ENCODE results near the gene DNAH6.

DNA sequence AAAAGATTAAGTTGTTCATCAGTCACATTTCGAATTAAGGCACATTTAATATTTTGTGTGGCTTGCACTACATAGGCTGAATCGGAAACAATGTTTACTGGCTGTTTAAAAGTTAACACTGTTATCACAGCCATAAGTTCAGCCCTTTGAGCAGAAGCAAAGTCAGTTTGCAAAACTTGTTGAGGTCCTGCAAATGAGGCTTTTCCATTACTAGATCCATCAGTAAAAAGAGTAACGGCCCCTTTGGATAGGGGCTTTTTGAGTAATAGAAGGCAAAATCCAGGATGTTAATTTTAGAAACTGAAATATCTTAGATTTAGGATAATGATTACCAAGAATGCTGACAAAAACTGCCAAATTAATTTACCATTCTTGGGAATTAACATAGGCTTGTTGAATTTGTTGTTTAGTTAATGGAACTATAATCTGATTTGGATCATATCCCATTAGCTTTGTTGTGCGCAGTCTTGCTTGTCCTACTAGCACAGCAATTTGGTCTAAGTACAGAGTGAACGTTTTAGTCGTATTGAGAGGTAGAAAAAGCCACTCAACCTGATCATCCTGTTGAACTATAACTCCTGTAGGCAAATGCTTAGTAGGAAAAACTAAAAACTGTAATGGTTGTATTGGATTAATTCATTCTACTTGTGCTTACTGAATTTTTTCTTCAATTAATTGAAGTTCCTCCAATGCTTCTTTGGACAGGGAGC is 43.3 kb upstream of the DNAH6 start:
- TF ChIP-seq, protein P1, sequence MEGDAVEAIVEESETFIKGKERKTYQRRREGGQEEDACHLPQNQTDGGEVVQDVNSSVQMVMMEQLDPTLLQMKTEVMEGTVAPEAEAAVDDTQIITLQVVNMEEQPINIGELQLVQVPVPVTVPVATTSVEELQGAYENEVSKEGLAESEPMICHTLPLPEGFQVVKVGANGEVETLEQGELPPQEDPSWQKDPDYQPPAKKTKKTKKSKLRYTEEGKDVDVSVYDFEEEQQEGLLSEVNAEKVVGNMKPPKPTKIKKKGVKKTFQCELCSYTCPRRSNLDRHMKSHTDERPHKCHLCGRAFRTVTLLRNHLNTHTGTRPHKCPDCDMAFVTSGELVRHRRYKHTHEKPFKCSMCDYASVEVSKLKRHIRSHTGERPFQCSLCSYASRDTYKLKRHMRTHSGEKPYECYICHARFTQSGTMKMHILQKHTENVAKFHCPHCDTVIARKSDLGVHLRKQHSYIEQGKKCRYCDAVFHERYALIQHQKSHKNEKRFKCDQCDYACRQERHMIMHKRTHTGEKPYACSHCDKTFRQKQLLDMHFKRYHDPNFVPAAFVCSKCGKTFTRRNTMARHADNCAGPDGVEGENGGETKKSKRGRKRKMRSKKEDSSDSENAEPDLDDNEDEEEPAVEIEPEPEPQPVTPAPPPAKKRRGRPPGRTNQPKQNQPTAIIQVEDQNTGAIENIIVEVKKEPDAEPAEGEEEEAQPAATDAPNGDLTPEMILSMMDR (IDR thresholded peaks at IDR 0.05) = no peak
- no peak for TF ChIP-seq EZH2phosphoT487 (IDR thresholded peaks at IDR 0.05)
- TF ChIP-seq EZH2 (IDR thresholded peaks at IDR 0.05) = no peak

Data from neural progenitor cell (in vitro differentiated cells).